22Rv1 (cell line): Measurements from ENCODE around the gene MYBPC3.

Experiments used
- CTCF ChIP-seq: fragments of 450-650 bp; IDR thresholded peaks from 2 replicates; pipeline ENCODE4 v1.5.1; 2017; ENCODE audit warnings: mild to moderate bottlenecking
- ZFX ChIP-seq: fragments of 450-650 bp; IDR thresholded peaks from 2 replicates; pipeline ENCODE4 v1.6.1; 2017; ENCODE audit warnings: antibody characterized with exemption, borderline replicate concordance

- TF ChIP-seq CTCF (no peak), ZFX (no peak)
Observed at GRCh38 chr11:47354913-47355282, 2.4 kb upstream of the MYBPC3 start.
